Uterus (tissue), 2 donors: Measurements from ENCODE around the gene MCM9.

Experiments used
- POLR2A ChIP-seq, 2 donors: fragments of 450-650 bp; IDR thresholded peaks; one replicate each; pipeline ENCODE4 v1.6.1; 2016; ENCODE audit warnings: antibody characterized with exemption in 2 of 2, mild to moderate bottlenecking in 1 of 2, moderate library complexity in 1 of 2
- TF ChIP-seq, protein P1 (sequence below), 4 experiments: fragments of 200-600 bp in 2 of 4; fragments of 450-650 bp in 2 of 4; sonication (generic) in 2 of 4; IDR thresholded peaks; one replicate each; pipeline ENCODE4 v1.5.1; 2016 to 2019; ENCODE audit warnings: antibody characterized with exemption in 4 of 4, mild to moderate bottlenecking in 2 of 4, moderate library complexity in 1 of 4

DNA sequence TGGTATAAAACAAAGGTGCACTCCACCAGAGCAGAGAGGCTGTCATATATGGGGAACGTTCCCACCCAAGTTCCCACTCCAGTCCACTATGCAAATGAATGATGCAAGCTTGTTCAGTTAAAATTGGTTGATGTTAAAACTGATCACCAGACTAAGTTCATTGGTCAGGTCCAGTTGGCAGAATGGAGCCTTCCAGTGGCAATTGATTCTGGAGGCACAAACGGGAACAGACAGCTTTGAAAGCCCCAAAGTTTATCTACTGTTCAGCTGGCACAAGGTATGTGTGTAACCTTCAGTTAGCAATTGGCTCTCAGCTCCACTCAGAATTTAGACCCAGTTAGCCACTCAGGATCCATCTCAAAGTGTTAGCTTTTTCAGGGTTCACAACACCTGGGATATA is 164.1 kb downstream of the MCM9 start:
- TF ChIP-seq, protein P1, sequence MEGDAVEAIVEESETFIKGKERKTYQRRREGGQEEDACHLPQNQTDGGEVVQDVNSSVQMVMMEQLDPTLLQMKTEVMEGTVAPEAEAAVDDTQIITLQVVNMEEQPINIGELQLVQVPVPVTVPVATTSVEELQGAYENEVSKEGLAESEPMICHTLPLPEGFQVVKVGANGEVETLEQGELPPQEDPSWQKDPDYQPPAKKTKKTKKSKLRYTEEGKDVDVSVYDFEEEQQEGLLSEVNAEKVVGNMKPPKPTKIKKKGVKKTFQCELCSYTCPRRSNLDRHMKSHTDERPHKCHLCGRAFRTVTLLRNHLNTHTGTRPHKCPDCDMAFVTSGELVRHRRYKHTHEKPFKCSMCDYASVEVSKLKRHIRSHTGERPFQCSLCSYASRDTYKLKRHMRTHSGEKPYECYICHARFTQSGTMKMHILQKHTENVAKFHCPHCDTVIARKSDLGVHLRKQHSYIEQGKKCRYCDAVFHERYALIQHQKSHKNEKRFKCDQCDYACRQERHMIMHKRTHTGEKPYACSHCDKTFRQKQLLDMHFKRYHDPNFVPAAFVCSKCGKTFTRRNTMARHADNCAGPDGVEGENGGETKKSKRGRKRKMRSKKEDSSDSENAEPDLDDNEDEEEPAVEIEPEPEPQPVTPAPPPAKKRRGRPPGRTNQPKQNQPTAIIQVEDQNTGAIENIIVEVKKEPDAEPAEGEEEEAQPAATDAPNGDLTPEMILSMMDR (IDR thresholded peaks at IDR 0.05), result no peak
- no peak for TF ChIP-seq POLR2A (IDR thresholded peaks at IDR 0.05)
